H4 (cell line): ENCODE data around the gene METAP1D. TPM values are rescaled to one million over a fixed set of nuclear protein-coding genes. Genes with fewer than 3 reads are reported as not detected.
"Not testable (repeated sequence)": the region's sequence is repeated elsewhere in the genome, so short reads cannot be mapped to it uniquely, and the experiment has no call there.

Source experiments
- DNase-seq: peaks from one replicate; pipeline ENCODE4 v3.0.0-alpha.2; 2015; ENCODE audit warnings: low spot score
- total RNA-seq: library from RNA; depleted of rRNA; stranded (reverse); fragments of >200 nt; shearing (Covaris generic); gene quantifications from 2 replicates; pipeline ENCODE4 v1.2.3, GENCODE V29; 2014

The METAP1D gene
- total RNA-seq, 1 experiment from 2014 or later = 36.0 TPM

DNA sequence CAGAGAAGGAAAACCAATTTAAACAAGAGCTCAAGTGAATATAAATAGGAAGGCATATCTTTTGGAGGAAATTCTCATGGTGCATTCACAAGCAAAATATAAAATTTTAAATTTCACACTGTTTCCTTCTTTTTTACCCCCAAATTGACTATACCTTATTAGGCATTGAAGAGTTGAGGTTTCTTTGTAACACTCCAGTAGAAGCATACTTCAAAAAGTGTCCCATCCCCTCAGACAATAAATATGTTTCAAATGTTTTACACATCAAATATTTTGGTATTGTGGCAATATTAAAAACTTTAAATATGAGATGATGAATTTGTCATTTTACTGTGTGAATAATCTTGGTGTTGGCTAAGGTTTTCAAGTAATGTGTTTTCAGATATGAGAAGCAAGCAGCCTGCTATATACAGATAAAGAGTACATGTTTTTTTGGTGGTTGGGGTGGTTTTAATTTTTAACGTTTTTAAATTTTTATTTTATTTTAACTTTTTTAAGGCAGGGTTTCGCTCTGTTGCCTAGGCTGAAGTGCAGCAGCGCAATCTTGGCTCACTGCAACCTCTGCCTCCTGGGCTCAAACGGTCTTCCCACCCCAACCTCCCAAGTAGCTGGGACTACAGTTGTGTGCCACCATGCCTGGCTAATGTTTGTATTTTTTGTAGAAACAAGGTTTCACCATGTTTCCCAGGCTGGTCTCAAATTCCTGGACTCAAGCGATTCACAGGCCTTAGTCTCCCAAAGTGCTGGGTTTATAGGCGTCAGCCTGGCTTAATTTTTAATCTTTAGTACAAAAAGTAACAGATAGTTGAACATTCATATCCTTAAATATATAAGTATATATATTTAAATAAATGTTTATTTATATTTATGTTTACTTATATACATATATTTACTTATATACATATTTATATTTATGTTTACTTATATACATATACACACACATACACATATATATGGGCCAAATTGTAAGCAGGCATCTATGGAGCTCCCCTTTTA lies 49.1 kb downstream of the METAP1D start:
- DNase-seq = no peak

DNA sequence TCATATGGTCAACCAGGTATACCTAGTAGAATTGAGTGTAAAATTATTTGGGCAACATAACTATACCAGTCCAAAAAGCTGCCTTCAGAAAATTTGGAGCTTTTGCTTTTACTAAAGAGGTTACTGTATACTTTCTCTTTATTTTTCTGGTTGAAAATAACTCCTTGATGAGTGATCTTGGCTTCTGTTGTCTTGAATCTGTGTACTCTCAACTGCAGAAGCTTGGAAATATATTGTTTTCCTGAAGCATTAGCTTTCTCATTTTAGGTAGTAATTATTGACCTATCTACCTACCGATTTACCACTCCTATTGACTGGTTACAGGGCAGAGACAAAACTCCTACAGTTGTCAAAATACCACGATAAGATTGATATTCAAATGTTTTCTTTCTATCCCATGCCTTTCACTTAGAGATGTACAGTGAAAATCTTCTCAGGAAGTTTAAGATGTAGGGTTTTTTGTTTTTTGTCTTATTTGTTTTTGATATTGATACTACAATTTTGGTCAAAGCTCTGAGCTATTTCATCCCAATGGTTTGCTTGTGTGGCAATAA lies 49.9 kb downstream of the METAP1D start:
- no peak for DNase-seq

DNA sequence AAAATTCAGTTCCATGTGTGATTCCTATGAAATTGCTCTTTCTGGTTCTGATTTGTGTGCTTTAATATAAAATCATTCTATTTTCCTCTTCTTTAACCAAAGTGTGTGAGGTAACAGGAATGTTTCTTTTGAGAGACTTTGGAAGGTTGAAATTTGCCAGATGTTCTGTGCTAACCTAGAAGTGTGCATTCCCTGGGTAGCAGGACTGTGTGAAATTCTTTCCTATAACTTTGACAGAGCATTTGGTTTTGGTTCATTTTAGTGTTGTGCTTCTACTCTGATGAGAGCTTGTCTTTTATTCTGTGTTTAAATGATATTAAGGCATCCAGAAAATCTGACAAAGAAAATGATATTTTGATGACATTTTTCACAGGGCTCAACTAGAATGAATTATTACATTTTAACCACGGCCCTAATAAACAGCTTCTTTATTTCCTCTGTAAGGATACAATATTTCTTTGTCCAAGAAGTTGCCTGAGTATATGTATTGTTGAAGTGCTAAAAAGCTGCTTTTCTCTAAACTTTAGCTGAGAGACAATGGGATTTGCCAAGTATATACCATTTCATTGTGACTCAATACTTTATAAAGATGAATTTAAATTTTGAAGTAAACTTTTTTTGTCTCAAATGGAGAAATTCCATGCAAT lies 50.8 kb downstream of the METAP1D start:
- no peak for DNase-seq

DNA sequence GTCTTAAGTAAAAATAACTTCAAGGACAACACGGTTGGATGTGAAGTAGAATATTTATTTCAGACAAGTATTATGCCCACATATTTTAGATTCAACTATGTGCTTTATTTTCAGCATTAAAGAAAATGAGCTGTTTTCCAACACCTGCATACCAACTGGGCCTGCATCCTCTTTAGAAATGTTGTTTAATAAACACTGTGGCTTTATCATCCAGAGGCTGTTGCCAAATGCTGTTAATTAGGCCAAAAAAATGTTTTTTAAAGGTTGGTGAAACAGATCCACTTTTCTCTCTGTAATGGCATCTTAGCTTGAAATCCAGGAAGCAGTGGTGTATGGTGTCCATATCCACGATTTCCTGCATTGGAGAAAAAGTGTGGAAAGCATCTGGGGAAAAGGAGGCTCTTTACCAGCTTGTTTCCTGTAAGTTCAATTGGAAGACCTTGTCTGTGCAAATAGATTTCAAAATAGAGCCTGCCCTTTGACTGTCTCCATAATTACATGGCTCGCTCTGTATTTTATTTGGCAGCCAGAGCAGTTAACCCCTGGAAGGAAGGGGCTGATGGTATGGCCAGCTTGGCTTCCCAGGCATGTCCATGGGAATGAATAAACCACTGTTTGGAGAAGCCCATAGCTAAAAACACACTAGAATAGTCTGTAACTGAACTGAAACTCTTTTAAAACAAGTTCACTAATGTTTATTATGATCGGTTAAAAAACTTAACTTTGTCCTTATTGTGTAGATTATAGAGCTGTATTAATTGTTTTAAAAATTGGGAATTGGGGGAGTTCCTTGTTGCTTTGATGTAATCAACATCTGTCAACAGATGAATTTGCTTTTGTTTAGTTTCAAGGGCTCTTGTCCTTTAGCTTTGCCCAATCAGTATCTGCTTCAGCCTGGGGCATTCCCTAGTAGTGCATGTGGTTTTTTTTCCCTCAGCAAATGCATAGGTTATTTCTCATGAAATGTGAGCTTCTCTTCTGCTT lies 52.5 kb downstream of the METAP1D start:
- peak; percentile 44 for DNase-seq

DNA sequence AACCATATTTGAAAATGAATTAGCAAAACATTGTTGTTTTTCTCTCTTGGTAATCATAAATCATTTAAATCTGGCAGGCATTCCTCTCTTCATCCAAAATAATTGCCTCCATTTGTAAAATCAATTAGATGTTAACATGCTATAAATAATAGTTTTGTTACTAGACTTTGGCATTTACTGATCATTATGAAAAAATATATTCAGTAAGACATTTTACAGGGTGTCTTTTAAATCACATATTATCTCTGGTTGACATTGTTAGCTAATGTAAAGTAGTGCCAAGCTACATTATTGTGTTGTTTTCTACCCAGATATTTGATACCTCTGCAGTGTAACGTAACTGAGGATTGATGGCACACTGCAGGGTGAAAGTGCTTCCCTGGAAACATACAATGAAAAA lies 53.7 kb downstream of the METAP1D start:
- no peak for DNase-seq

DNA sequence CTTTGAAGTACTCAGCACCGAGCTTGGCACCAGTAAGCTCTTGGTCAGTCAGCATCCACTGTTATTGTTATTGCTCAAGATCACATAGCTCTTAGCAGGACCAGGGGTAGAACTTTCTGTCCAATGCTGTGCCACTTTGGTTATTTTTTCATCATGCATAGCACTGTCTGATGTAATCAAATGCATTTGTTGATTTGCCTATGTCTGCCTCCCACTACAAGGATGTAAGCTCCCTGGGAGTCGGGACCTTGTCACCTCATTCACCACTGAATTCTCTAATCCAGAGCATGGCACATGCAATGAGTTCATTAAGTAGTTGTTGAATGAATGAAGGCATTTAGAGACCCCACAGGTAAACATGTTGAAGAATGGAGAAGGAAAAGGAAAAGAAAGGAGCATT lies 56.5 kb downstream of the METAP1D start:
- DNase-seq = no peak

DNA sequence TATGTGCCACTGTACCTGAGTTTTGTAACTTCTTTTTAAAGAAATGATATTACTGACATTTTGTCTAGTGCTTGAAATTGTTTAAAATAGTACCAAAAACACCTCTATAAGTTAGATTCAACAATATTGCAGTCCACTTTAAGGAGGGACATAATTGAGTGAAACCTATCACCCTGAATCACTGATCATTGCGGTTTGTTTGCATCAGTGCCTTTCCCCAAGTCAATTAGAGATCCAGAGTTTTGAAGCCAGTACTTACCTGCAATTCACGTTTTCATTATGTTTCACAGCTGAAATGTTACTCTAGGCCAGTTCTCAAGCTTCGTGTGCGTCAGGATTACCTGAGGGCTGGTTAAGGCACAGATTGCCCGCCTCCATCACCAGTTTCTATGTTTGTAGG lies 58.9 kb downstream of the METAP1D start:
- no peak for DNase-seq

DNA sequence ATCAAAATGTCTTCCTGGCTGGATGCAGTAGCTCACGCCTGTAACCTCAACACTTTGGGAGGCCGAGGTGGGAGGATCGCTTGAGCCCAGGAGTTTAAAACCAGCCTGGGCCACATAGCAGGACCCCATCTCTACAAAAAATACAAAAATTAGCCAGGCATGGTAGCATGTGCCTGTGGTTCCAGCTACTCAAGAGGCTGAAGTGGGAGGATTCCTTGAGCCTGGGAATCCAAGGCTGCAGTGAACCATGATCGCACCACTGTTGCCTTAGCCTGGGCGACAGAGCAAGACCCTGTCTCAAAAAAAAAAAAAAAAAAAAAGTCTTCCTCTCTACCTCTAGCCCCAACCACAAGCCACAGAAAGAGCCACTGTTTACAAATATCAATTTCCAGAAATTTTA lies 60.4 kb downstream of the METAP1D start:
- DNase-seq = not testable (repeated sequence)

DNA sequence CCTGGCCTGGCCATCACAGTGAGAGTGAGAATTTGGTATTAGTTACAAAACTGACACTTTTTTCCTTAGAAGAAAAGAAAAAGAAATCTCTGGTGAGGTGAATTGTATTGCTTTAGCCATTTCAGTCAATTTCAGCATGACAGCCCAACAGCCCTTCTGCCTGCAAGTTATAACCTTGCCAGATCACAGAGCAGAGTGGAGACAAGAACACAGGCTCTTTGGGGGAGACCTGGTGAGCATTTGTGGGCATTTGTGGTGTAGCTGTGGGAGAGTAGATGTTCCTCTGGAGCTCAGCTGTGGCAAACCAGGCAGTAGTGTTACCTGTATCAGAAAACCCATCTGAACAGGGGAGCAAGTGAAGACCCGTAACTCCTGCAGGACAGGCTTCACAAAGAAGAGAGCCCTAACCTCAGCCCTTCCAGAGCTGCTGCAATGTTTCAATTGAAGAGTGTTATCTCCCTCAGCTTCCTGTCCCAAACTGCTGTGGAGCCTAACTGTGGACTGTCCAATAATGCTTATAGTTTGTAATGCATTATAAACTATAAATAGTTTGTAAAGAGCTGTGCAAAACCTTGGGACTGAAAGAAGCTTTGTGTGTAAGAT lies 62.8 kb downstream of the METAP1D start:
- no peak for DNase-seq

DNA sequence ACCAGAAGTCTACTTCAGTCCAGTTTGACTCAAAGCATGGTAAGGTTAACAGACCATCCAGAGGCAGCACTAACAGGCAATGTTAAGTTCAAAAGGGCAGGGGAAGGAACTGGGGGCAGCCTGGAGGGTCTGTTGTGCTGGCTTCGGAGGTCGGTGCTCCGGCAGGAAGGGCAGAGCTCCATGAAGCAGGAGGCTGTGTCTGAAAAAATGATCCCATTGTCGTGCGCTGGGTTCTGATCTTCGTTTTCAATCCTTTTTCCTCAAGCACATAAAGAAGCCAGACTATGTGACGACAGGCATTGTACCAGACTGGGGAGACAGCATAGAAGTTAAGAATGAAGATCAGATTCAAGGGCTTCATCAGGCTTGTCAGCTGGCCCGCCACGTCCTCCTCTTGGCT lies 63.7 kb downstream of the METAP1D start:
- DNase-seq = no peak

DNA sequence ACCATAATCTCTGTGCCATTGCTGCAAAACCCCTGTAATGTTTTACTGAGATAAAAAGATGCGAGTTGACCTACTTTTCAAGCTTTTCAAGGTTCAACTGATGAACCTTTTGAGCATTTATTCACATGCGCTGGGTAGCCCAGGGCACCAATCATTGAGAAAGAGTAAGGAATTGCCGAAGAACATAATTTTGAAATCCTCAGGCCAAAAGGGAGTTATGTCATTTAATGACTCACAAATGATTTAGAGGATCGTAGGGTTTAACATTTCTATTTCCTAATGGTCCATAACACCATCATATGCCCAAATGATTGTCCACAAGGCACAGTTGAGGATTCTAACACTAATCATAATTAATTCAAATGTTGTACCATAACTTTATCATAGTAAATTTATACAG lies 65.4 kb downstream of the METAP1D start:
- no peak for DNase-seq

DNA sequence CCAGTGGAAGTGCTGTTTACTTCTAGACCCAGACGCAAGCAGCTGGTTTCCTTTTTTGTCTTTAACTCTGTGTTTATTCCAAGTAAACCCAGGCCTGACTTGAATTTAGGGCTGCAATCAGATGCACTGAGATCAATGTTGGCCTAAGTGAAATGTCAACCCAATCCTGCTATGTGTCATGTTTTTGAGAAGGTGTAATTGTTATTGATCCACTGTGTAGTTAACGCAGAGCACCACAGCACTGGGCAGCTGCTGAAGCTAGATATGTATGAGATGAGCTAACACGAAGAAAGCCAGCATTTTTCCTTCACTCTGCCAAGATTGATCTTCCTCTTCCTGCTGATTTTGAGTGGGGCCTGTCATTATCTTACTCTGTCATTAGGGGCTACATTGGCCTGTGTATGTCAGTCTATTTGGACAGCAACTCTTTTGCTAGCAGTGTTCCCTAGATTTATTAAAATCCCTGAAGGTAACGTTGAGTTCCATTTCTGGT lies 66.7 kb downstream of the METAP1D start:
- no peak for DNase-seq

DNA sequence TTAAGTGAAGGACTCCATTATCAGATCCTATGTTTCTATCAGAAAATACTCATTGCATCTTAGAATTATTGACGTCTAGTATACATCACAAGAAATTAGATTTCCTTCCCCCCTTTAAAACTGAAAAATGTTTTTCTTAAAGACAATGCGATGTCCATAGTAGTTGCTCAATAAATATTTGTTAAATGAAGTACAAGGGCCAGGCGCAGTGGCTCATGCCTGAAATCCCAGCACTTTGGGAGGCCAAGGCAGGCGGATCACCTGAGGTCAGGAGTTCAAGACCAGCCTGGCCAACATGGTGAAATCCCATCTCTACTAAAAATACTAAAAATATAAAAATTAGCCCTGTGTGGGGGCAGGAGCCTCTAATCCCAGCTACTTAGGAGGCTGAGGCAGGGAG lies 68.2 kb downstream of the METAP1D start:
- DNase-seq = not testable (repeated sequence)

DNA sequence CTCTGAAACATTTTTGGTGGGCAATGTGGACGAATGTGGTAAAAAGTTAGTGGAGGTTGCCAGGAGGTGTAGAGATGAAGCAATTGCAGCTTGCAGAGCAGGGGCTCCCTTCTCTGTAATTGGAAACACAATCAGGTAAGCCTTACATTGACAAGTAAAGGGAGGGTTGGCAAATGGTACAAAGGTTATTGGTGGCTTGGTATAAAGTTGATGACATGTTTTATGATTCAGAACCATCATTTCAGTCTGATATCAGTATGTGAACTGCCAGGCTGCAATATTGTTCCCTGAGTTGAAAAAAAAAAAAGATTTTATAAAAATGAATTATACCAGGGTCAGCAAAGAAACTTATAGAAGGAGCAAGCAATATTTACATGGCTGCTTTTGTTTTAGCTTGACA lies 71.2 kb downstream of the METAP1D start:
- no peak for DNase-seq

DNA sequence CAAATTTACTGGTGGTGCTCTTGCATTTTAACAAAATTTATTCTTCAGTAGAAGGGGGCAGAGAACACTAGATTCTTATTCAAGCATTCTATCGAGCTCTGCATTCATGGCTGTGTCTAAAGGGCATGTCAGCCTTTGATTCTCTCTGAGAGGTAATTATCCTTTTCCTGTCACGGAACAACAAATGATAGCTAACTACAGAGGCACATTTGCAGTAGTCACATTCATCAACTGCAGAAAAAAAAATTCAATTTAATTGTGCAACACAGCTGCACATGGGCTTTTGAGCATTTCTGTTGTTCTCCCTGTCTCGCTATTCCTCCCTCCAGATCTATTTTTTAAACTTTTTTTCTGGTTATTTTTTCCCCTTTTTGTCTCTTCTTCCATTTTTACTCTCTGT lies 72.5 kb downstream of the METAP1D start:
- DNase-seq = no peak

DNA sequence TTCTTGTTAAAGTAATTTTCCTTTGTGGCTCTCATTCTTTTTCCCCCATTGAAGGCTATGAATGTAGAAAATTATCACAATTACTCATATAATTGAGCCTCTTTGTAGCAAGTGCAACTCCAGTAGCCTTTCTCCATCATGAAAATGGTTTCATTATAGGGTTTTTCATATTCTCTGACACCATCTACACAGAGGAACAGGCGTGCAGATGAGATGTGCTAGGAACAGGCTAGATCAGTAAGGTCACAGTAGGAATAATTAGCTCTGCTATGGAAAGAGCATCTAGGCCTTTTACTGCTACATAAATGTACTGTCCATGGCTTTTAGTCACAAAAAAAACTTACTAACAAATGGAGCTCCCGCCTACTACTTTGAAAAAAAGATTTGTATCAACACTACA lies 73.0 kb downstream of the METAP1D start:
- DNase-seq = no peak

DNA sequence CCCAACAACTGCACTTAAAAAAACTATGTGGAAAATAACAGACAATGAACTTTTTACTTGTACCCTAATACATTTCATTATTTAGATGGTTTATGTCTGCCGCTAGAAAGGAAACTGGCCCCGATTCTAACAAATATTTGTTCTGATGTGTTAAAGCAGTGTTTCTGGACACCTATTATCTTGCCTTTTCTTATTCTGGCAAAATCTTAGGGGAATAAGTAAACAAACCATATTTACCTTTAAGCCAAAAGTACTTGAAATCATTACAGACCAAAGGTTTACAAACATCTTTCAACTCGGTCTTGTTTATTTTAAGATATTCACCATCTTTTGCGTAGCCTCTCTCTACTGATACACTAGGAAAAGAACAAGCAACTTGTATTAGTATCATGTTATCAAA lies 73.8 kb downstream of the METAP1D start:
- no peak for DNase-seq

DNA sequence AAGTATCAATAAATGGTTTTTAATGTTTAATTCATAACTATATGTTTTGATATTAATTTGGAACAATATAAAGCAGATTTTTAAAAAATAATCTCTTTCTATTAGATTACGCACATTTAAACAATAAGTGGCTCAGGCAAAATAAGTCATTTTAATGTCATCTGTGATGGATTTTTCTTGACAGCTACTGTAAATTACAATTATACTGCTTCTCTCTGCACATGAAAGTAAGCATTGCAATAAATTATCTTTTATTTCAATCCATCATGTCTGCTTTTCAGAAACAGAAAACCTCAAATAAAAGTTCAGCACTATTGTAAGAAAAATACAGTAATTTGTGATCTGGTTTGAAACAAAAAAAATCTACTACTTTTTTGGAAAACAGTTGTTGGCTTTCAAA lies 74.5 kb downstream of the METAP1D start:
- DNase-seq = no peak

DNA sequence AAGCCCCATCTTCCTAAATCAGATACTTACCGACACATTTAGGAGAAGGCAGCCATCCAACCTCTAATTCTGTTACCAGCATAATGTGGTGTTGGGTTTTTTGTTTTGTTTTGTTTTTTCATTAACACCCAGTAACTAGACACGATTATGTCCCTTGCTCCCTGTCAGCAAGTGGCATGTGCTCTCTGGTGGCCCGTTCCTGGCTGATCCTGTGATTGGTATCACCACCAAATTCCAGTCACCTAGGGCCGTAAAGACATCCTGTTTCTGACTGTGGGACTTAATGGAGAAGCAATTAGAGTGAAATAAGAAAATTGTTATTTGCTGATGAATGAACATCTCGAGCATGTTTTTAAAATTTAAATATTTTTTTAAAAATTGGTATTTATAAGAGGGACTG lies 79.7 kb downstream of the METAP1D start:
- DNase-seq = no peak

DNA sequence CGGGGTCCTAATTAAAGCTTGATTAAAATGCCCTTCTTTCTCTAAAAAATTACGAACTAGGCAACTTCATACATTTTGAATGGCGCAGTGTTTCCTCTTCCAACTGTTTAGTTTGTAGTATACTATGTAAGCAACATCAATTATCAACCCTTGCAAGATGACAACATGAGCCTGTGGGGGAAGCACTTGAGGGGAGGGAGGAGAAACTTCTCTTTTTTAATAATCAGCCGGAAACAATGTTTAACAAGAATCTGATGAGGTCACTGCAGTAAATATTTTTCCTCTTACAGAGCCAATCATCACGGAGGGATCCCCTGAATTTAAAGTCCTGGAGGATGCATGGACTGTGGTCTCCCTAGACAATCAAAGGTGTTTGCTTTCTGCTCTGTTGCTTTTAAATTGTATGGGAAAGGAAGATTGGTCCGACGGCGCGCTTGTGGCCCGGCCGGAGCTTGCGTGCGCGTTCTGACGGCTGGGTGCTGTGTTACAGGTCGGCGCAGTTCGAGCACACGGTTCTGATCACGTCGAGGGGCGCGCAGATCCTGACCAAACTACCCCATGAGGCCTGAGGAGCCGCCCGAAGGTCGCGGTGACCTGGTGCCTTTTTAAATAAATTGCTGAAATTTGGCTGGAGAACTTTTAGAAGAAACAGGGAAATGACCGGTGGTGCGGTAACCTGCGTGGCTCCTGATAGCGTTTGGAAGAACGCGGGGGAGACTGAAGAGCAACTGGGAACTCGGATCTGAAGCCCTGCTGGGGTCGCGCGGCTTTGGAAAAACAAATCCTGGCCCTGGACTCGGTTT lies 80.3 kb downstream of the METAP1D start:
- no peak for DNase-seq
